ENCODE measurements around the gene SPNS2. TPM values are rescaled to one million over a fixed set of nuclear protein-coding genes. Genes with fewer than 3 reads are reported as not detected.

Gene SPNS2
- total RNA-seq, 1 donor from 2014 or later: 11.4 TPM

GRCh38 chr17:4518901-4519300 is 20.2 kb downstream of the SPNS2 start:
- no peak for DNase-seq (ENCODE audit: low spot score)
- no peak for ATAC-seq

DNA sequence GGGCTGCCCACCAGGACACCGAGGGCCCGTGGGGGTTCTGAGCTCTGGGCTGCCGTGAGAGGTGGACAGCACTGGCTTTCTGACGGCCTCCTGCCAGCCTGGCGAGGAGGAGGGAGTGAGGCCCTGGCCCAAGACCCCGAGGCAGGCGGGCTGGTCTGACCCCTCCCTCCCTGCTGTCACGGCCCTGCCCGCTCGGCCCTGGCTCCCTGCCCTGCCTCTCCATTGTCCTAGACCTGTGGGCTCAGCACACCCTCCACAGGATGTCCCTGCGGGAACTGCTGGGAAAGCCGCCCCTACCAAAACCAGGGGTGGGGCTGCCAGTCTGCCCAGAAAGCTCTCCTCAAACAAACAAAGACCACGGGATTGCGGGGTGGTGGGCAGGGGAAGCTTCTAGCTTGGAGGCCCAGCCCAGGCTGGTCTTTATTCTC is 20.7 kb downstream of the SPNS2 start:
- ATAC-seq (peak; percentile 47), DNase-seq (ENCODE audit: low spot score) (peak; percentile 52)

DNA sequence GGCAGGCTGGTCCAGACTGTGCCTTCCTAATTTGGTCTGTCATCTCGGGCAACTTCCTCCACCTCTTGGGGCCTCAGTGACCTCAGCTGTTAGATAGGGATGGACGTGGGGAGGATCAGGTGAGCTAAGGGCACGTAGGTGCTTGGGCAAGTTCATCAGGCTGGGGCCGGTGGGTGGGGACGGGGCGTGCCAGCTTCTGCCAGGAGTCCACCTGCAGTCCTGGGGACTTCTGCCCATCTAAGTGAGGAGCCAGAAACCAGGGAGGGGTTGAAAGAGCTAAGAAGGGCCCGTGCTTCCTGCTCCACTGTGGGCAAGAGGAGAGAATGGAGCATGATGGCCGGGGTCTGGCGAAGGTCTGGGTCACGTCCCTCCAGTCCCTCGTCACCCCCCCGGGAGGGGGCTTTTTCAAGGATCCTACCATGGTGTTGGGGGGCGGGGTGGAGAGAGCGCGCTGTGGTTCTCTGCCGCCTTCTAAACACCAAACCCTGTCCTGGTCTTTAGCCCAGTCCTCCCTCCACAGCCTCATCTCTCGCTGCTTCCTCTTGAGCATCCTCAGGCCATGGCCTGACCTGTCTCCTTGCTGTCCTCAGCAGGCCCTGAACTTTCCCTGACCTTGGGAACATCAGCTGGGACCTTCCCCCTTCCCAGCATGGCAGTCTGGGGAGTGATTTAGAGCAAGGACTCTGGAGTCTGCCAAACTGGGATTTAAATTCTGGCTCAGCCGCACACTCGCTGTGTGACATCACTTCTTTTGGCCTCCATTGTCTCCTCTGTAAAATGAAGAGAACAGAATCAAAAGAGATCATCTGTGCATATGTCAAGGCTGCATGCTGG is 21.6 kb downstream of the SPNS2 start:
- ATAC-seq (peak; percentile 44), DNase-seq (ENCODE audit: low spot score) (no peak)

DNA sequence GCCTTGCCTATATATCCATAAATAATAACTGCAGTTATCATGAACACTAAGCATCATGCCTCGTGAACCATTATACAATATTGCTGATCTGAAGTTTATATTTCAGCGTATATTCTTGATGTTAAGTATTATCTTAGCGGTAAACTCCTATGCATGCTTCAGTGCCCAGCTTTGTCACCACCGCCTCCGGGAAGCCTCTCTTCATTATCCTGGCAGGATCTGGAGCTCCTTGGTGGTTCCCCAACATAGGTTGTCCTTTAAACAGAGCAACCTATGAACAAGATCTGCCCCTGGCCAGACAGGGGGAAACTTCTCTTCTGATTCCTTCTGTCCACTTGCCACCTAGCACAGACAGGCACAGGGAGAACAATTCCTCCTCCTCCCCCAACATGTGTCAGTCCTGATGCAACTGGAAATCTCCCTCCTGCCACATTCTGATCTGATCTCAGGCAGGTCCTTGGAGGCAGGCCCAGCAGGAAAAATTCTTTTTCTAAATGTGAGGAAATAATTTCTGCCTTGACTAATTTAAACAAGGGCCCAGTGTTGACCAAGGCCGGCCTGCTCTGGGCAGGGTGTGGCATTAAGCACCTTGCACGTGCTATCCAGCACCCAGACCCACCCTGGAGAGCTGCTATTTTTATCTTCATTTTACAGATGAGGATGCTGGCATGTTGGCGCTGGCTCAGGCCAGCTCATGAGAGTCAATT is 22.4 kb downstream of the SPNS2 start:
- ATAC-seq: no peak
- no peak for DNase-seq (ENCODE audit: low spot score)

DNA sequence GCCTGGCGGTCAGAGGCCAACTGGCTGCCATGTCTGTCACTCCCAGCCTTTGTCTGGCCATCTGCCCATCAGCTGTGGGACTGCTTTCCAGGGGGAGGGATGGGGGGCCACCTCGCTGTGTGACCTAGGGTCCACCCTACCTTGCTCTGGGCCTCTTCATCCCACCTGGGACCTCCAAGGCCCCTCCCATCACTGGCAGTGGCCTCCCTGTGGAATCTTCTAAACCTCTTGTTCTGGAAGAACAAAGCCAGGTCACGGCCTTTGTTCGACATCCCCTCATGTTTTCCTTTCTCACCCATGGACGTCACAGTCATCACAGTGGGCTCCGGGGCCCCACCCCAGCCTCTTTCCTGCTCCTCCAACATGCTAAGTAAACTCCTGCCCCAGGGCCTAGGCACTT is 24.0 kb downstream of the SPNS2 start:
- no peak for ATAC-seq
- no peak for DNase-seq (ENCODE audit: low spot score)

- ATAC-seq (no peak), DNase-seq (ENCODE audit: low spot score) (no peak)
Observed at GRCh38 chr17:4523946-4524345, 25.3 kb downstream of the SPNS2 start.

DNA sequence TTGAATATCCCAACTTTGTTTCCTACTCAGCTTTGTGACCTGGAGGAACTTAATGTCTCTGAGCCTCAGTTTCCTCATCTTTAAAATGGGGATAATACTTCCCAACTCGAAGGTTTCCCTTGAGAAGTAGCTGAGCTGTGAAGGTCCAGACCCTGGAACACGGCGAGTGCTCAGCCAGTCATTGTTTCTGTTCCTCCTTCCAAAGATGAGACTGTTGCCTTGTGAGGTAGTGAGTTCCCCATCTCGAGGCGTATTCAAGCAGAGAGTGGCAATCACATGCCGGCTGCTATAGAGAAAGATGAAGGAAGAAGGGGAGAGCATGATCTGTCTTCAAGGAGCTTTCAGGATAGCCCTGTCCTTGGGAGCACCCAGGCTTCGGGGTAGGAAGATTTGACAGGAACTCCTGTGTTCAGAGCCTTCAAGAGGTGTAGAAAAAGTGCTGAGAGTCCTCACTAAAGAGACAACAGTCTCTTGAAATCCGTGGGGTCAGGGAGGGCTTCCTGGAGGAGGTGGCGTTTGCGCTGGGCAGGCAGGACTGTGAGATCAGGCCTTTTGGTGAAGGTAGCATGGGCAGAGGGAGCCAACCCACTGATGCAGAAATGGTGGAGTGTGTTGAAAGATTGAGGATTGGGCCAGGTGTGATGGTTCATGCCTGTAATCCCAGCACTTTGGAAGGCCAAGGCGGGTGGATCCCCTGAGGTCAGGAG is 27.2 kb downstream of the SPNS2 start:
- no peak for DNase-seq (ENCODE audit: low spot score)
- no peak for ATAC-seq

GRCh38 chr17:4527134-4527533 is 28.5 kb downstream of the SPNS2 start:
- ATAC-seq (no peak), DNase-seq (ENCODE audit: low spot score) (no peak)

- DNase-seq (ENCODE audit: low spot score): no peak
Observed at GRCh38 chr17:4527566-4528125, 29.0 kb downstream of the SPNS2 start.

GRCh38 chr17:4529533-4530152 is 31.0 kb downstream of the SPNS2 start:
- DNase-seq (ENCODE audit: low spot score) (no peak), ATAC-seq (no peak)

More at GRCh38 chr17:4527566-4528125, 29.0 kb downstream of the SPNS2 start:
- no peak for ATAC-seq

DNA sequence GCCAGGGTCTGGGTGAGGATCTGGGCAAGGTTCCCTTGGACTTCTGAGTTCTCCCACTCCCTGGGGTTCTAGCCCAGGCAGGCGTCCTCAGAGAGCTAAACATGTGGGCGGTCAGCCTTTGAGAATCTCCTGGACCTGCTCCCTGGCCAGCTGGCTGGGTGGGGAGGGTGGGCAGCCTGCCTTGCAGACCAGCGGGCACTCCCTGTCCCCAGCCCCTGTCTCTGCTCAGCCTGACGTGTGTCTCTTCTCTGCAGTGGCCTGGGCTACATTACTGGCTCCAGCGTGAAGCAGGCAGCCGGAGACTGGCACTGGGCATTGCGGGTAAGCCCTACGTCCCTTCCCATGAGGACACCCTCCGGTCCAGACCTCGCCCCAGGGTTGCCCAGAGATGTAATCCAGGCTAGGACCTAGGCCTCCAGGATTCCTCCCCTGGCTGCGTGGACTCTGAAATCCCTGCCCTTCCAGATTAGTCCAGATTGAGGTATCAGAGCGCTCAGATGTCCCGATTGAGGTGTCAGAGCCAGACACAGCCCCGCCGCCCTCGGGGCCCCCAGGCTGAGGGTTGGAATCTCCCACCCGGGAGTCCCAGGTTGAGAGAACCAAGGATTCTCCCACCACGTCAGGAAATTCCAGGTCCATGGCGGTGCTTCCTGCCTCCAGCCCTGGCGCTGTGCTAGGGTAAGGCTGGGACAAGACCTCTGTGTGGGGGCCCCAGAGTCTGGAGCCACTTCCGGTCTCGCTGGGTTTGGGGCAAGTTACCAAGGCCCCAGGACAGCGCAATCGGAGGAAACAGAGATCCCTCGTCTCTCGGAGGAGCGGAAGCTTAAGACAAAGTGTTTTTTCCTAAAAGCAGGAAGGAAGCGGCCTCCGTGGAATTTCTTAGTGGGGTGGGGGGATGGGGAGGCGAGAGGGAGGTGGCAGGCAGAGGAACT is 32.4 kb downstream of the SPNS2 start:
- ATAC-seq (no peak), DNase-seq (ENCODE audit: low spot score) (no peak)

- DNase-seq (ENCODE audit: low spot score) (no peak), ATAC-seq (no peak)
Observed at GRCh38 chr17:4531988-4532736, 33.5 kb downstream of the SPNS2 start.

DNA sequence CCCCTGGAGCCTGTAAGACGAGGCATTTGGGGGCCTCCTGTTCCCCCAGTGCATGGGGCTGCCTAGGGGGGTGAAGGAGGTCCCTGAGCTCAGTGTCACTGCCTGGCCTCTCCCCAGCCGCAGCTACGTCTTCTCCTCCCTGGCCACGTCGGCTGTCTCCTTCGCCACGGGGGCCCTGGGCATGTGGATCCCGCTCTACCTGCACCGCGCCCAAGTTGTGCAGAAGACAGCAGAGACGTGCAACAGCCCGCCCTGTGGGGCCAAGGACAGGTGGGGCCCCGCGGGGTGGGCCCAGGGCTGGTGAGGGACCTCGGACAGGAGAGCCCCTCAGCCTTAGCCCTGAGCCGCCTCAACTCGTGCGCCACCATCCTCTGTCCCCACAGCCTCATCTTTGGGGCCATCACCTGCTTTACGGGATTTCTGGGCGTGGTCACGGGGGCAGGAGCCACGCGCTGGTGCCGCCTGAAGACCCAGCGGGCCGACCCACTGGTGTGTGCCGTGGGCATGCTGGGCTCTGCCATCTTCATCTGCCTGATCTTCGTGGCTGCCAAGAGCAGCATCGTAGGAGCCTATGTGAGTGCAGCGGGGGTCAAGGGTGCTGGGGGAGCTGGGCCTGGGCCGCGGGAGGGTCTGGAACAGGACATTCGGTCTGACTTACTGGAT is 34.3 kb downstream of the SPNS2 start:
- DNase-seq (ENCODE audit: low spot score) (no peak), ATAC-seq (no peak)

DNA sequence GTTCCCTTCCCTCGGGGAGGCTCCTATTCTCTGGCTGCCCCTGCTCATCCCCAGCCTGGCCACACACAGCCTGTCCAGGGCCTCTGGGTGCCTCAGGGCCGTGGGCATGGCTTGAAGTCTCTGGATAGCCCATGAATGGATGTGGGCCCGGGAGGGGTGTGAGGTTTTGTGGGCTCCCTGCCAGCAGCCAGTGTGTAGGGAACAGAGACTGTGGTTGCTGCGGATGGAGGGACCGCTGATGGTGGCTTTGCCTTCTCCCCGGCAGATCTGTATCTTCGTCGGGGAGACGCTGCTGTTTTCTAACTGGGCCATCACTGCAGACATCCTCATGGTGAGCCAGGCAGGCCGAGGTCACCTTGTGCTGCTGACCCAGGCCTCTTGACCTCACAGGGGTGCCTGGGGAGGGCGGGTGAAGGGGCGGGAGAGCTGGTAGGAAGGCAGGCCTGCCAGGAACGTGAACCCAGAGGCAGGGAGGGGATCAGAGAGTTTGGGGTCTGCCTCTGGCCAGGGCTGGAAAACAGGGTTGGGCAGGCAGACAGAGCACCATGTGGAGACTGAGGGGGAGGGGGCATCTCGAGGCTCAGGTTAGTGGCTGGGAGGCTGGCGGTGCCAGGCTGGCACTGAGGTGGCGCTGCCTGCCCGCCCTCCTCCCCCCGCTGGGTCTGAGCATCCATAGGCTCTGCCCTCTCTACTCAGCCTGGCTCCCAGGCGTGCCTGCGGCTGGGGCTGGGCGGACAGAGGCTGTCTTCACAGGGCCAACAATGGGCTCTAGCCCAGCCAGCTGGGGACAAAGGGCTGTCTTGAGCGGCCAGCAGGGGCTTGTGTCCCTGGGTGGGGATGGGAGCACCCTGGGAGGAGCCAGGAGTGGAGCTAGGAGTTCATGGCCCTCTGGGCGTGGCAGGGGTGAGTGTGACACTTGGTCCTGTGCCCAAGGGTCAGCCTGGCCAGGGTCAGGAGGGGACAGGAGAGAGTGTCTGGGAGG is 35.1 kb downstream of the SPNS2 start:
- ATAC-seq (peak; percentile 69), DNase-seq (ENCODE audit: low spot score) (peak; percentile 76)

- ATAC-seq (peak; percentile 20), DNase-seq (ENCODE audit: low spot score) (no peak)
Observed at GRCh38 chr17:4534515-4534914, 35.8 kb downstream of the SPNS2 start.

GRCh38 chr17:4534928-4535666 is 36.4 kb downstream of the SPNS2 start:
- no peak for ATAC-seq

More at GRCh38 chr17:4534928-4535666, 36.4 kb downstream of the SPNS2 start:
- no peak for DNase-seq (ENCODE audit: low spot score)

Measured in left lobe of liver (tissue), 2 donors.